Kidney (tissue), 14 donors: ENCODE results near the gene DRICH1. TPM values are rescaled to one million over a fixed set of nuclear protein-coding genes. Genes with fewer than 3 reads are reported as not detected.
A peak's percentile ranks its signal among the peaks of the same experiment; 100 is the strongest.

Experiments
- DNase-seq, 5 donors: peaks; one replicate each; pipeline ENCODE4 v3.0.0-alpha.2; 2013 to 2020
- FAIRE-seq: peaks from 2 replicates; lab custom pipeline; 2012; peaks lifted over from hg19 to GRCh38; lab: Jason Lieb, UNC
- H3K27ac ChIP-seq, 2 donors: one replicate each; pipeline ENCODE4 v1.7.0; 2013; ENCODE audit warnings: low read depth in 2 of 2, low read length in 2 of 2, inconsistent platforms in 1 of 2
- H3K27me3 ChIP-seq: one replicate; pipeline ENCODE4 v1.7.1; 2013; ENCODE audit warnings: low read length, inconsistent platforms; ENCODE audit not compliant: control insufficient read depth, insufficient read depth
- H3K36me3 ChIP-seq, 3 donors: one replicate each; pipeline versions ENCODE4 v1.7.0 to v1.7.1; 2013; ENCODE audit warnings: low read length in 3 of 3, control low read depth in 1 of 3, inconsistent platforms in 1 of 3; ENCODE audit not compliant: insufficient read depth in 3 of 3, control insufficient read depth in 2 of 3
- H3K4me1 ChIP-seq, 3 donors: one replicate each; pipeline versions ENCODE4 v1.7.0 to v1.7.1; 2013; ENCODE audit warnings: low read length in 3 of 3, inconsistent platforms in 1 of 3, low read depth in 1 of 3; ENCODE audit not compliant: control insufficient read depth in 2 of 3, insufficient read depth in 2 of 3
- H3K4me3 ChIP-seq, 3 donors: one replicate each; pipeline versions ENCODE4 v1.7.0 to v1.8.1; 2013; ENCODE audit warnings: low read length in 3 of 3, control low read depth in 1 of 3, inconsistent platforms in 1 of 3
- H3K9ac ChIP-seq, 3 donors: one replicate each; pipeline versions ENCODE4 v1.7.0 to v1.7.1; 2013; ENCODE audit warnings: low read length in 3 of 3, control low read depth in 1 of 3, inconsistent platforms in 1 of 3
- H3K9me3 ChIP-seq, 3 donors: one replicate each; pipeline versions ENCODE4 v1.7.0 to v1.7.1; 2013; ENCODE audit warnings: low read length in 3 of 3, control low read depth in 1 of 3, inconsistent platforms in 1 of 3; ENCODE audit not compliant: control insufficient read depth in 2 of 3, insufficient read depth in 1 of 3
- CTCF ChIP-seq: IDR thresholded peaks from 3 replicates; pipeline ENCODE4 v1.5.1; 2012; ENCODE audit warnings: mild to moderate bottlenecking, moderate library complexity, borderline replicate concordance; ENCODE audit not compliant: insufficient read depth; ENCODE audit errors: extremely low read depth
- intact Hi-C: fragments of 100-400 bp; cut with DNase I; formaldehyde crosslinking; loops from one replicate; pipeline ENCODE4 v1.11.1; 2022
- polyA plus RNA-seq: library from polyadenylated mRNA; stranded (reverse); fragments of 350-450 nt; fragmentation: Illumina TruSeq; extraction: RNeasy Lipid Tissue Mini Kit (QIAGEN cat#74804); gene quantifications from one replicate; pipeline ENCODE4 v1.2.3, GENCODE V29; 2014; ENCODE audit warnings: low read depth, low replicate concordance; ENCODE audit not compliant: insufficient read depth
- total RNA-seq: library from RNA; stranded (reverse); fragmentation: NEBNext Ultra II Directional; extraction: Animal tissue kit (Norgen Biotek cat#: 25700); gene quantifications from one replicate; pipeline ENCODE4 v1.2.1, GENCODE V29; 2021
- donor health status: control.
- donor health status: control.
- donor health status: control.
- donor health status: control.
- donor health status: control.
- donor health status: DM: yes; HTN: yes; CAD: no.
- donor health status: Normal renal cell carcinoma (clear cell type).

DRICH1 gene
- total and polyA plus RNA-seq, 2 donors from 2014 or later = 1.1 to 1.3 TPM

DNA sequence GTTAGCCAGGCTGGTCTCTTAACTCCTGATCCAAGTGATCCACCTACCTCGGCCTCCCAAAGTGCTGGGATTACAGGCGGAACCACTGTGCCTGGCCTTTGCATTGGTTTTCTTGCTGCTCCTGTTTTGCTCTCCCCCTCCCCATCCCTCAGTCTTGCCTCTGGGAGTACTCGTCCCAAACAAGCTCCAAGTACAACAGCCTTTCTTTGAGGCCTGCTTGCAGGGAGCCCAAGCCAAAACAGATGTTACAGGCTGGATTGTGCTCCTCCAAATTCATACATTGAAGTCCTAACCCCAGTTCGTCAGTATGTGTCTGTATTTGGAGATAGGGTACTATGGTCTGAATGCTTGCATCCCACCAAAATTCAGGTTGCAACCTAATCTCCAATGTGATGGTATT is 60.6 kb downstream of the DRICH1 start:
- Histone ChIP-seq H3K9ac (no peak overlapping the region), H3K27ac (no peak overlapping the region), H3K27me3 (no peaks in the 10 kb centered on the region), H3K4me1 (peaks cover 0 to 6% (median 3%) of the 10 kb centered on the region in 3 donors), H3K9me3 (no peaks in the 10 kb centered on the region), H3K36me3 (no peaks in the 10 kb centered on the region), H3K4me3 (no peak overlapping the region)
- FAIRE-seq (no peak), DNase-seq (peak in 1 of 5 donors; percentile 4)
- intact Hi-C loops = no loop called here
- TF ChIP-seq CTCF = no peak

GRCh38 chr22:23570681-23571080 is 61.4 kb downstream of the DRICH1 start:
- H3K4me1 ChIP-seq = peaks cover 0 to 6% (median 3%) of the 10 kb centered on the region in 3 donors
- no peaks in the 10 kb centered on the region for H3K27me3 ChIP-seq
- TF ChIP-seq CTCF = no peak
- H3K27ac ChIP-seq = no peak overlapping the region
- no peak overlapping the region for H3K9ac ChIP-seq
- H3K36me3 ChIP-seq = no peaks in the 10 kb centered on the region
- intact Hi-C loops = no loop called here
- H3K9me3 ChIP-seq = no peaks in the 10 kb centered on the region
- DNase-seq (peak in 1 of 5 donors; percentile 50), FAIRE-seq (no peak)
- no peak overlapping the region for H3K4me3 ChIP-seq

- Histone ChIP-seq H3K27me3 (no peaks in the 10 kb centered on the region), H3K4me3 (no peak overlapping the region), H3K4me1 (peaks cover 0 to 8% (median 6%) of the 10 kb centered on the region in 3 donors), H3K9me3 (no peaks in the 10 kb centered on the region), H3K9ac (no peak overlapping the region), H3K27ac (no peak overlapping the region), H3K36me3 (no peaks in the 10 kb centered on the region)
- FAIRE-seq (no peak), DNase-seq (peak in 1 of 5 donors; percentile 38)
- no peak for TF ChIP-seq CTCF
- intact Hi-C loops = no loop called here
These were observed 62.4 kb downstream of the DRICH1 start for GRCh38 chr22:23569716-23570115.

DNA sequence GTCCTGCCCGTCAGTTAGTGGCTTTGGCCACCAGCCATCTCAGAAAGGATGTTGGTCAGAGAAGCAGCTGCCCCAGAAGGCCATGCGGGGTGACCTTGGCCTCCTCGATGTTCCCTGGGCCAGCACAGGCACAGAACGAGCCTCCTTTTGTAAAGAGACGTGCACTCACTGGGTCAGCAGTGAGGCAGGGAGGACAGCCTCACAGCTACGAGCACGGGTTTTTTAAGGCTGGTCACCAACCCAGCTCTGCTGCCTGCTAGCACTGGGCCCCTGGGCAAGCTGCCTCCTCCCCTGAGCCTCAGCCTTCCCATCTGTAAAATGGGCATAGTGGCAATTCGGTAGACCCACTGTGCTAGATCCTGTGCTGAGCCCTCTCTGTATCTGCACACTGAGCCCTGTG is 62.8 kb downstream of the DRICH1 start:
- H3K36me3 ChIP-seq = no peaks in the 10 kb centered on the region
- H3K9me3 ChIP-seq = no peaks in the 10 kb centered on the region
- intact Hi-C loops = no loop called here
- H3K4me3 ChIP-seq = no peak overlapping the region
- no peak overlapping the region for H3K27ac ChIP-seq
- DNase-seq = peak in 1 of 5 donors; percentile 36
- no peak overlapping the region for H3K9ac ChIP-seq
- no peak for TF ChIP-seq CTCF
- no peak for FAIRE-seq
- no peaks in the 10 kb centered on the region for H3K27me3 ChIP-seq
- H3K4me1 ChIP-seq = peaks cover 0 to 8% (median 6%) of the 10 kb centered on the region in 3 donors
